Right renal cortex interstitium (tissue), 3 donors: ENCODE results near the gene NKD1. TPM values are rescaled to one million over a fixed set of nuclear protein-coding genes. Genes with fewer than 3 reads are reported as not detected.

ENCODE experiments used
- DNase-seq, 3 donors: peaks; one replicate each; pipeline ENCODE4 v3.0.0-alpha.2; 2013; ENCODE audit warnings: low read depth in 3 of 3, low spot score in 2 of 3
- polyA plus RNA-seq, 3 donors: library from polyadenylated mRNA; unstranded; fragments of 120-200 nt; gene quantifications; one replicate each; pipeline ENCODE4 v1.2.1, GENCODE V29; 2013; ENCODE audit not compliant: insufficient read length in 3 of 3

NKD1 gene
- polyA plus RNA-seq, 3 donors = 9.3 to 11.2 (median 10.4) TPM

DNA sequence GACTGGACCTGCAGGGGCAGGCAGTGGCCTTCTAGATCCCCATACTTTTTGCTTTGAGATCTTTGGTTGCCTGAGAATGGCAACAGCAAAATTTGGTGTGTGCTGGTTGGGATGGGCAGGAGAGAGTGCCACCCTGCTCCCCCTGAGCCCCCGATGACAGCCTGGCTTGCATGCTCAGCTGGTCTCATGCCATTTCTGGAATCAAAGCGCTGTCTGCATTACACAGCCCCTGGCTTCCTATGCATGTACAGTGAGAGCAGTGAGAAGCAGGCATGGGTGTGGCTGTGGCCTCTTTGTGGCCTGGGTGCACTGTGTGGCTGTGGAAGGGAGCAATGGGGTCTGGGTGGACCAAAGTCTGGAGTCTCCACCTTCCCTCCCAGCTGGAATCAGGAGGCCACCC is 47.7 kb downstream of the NKD1 start:
- DNase-seq = no peak

DNA sequence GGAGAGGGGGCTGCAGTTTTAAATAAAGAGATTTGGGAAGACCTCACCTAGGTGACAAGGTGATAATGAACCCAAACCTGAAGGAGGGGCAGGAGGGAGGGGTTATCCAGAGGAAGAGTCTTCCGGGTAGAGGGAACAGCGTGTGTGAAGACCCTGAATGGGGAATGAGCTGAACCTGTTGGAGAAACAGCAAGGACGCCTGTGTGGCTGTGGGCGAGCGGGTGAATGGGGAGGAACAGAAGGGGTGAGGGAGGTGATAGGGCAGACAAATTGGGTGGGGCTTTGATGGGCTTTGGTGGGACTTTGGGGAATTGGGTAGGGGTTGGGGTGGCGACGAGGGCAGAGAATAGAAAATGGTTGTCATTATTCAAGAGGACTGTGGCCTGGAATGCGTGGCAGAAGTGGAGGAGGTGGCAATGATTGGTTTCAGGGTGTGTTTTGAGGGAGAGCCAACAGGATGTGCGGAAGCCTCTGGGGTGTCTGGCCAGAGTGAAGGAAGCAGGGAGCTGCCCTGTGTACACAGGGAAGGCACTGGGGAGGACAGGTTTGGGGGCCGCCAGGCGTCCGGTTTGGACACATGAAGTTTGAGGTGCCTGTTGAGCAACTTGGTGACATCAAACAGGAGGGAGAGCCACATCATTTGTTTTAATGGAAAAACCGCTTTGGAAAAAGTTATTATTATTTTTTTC is 48.7 kb downstream of the NKD1 start:
- DNase-seq = no peak

DNA sequence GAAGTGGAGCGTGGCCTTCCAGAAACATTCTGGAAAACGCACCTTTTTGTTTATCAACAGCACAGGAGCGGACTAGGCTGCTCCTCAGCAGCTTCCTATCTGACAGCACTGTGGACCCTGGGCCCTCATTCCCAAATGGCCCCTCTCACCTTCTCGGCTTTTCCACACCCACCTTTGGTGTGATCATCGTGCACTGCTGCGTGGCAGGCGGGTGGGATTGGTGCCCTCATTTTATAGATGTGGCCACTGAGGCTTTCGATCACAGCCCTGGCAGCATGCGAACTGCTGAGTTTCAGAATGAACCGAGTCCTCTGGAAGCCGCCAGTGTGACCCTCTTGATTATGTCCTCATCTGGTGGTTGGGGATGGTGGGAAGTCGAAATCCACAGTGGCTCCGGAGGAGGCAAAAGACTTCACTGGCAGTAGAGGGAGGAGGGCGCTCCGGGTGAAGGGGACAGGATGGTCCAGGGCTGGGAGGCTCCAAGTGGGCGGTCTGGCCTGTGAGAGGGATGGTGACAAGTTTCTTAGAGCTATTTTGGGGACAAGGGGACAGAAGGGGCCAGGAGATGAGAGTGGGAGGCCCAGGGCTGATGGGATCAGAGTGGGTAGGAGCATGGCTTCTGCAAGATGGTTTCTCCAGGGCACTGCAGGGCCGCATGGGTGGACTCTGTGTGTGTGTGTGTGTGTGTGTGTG is 49.5 kb downstream of the NKD1 start:
- DNase-seq = no peak

DNA sequence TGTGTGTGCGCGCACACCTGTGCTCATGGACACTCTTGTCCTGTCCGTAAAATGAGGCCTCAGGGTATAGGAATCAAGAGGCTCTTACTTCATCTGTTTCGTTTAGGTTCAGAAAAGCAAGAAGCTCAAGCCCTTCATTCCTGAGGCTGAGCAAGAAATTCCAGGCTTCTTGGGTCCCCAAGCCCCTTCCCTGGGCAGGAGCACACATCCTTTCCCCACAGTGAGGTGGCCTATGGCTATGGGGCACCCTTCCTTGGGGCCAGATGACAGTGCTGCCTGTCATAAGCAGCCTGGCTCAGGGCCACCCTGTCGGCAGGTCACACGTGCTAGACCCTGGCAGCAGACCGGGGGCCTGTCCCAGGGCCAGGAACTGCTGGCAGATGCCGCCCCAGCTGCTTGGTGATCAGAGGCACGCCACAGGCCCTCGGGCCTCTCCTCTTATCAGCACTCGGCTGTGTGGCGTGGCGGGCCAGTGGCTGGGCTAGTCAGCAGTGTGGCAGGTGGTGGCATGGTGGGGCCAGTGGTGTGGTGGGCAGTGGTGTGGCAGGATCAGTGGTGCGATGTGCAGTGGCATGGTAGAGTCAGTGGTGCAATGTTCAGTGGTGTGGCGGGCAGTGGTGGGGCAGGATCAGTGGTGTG is 50.2 kb downstream of the NKD1 start:
- no peak for DNase-seq

DNA sequence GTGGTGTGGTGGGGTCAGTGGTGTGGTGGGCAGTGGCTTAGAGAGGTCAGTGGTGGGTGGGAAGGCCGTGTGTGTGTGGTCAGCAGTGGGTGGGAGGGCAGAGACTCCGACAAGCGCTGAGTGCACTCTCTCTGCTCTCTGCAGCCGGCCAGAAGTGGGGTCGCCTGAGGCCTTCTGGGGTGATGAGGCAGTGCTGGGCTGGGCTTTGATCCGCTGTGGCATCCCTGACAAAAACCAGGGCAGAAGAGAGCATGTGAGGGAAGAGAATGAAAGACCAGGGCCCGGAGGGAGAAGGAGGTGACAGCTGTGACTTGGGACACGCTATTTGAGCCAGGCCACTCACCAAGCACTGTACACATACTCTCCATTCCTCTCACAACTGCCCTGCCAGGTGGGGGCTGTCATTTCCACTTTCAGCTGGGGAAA is 50.8 kb downstream of the NKD1 start:
- DNase-seq = no peak

DNA sequence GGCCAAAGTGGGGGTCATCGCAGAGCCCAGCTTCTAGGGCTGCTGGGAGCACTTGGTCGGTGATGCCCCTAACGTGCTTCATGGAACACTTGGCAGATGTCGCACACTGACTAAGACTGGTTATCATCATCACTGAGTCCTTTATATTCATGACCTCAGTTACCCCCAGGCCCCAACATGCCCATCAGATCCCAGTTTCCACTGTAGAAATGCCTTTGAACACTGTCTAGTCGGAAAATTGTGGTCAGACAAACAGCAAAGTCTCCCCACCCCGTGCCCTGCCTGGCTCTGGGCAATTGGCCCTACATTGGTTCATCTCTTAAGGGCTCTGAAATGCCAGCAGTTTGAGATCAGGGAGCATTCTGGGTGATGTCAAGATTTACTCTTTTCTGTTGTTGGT is 51.3 kb downstream of the NKD1 start:
- no peak for DNase-seq

DNA sequence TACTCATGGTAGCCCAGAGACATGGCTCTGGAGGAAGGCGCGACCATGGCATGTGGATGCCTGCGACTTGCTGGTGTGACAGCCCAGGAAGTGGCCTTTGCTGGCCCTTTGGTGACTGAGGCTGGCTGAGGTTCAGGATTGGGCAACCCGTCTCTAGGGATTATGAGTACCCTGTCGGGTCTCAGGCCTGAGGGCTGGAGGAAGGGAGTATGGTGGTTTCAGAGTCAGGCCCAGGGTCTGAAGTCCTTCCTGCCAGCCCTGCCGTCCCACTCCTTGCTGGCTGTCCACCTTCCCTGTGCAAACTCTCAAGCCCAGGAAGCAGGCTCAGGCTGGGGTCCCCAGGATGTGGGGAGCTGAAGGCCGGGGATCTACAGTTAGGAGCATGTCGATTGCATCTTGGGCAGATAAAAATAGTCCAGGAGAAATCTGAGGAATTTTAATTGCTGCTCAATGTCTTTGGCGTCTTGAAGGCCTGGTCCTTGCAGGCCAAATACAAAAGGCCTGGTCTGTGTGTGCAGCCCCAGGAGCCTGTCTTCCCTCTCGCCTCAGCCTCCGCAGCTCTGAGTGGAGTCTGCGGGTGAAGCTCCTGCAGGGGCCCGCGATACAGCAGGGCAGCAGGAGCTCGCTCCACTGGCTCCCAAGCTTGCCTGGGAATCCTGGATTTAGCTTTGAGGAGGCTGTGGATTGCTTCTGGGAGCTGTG is 52.5 kb downstream of the NKD1 start:
- DNase-seq = no peak

DNA sequence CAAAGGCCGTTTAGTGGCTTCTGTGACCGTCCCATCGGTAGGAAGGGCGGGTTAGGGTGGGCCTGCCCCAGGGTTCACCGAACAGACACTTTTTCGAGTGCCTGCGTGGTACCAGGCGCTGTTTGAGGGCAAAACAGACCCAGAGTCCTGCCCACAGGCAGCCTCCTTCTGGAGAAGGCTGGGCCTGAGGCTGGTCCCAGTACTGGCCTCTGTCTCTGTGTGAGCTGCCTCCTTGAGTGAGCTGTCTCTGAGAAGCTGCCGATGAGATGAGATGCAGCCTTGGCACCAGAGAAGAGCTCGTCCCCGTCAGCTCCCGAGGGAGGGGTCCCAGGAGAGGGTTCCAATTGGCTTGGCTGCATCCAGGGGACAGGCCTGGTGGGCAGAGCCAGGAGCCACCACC is 53.1 kb downstream of the NKD1 start:
- DNase-seq = no peak

DNA sequence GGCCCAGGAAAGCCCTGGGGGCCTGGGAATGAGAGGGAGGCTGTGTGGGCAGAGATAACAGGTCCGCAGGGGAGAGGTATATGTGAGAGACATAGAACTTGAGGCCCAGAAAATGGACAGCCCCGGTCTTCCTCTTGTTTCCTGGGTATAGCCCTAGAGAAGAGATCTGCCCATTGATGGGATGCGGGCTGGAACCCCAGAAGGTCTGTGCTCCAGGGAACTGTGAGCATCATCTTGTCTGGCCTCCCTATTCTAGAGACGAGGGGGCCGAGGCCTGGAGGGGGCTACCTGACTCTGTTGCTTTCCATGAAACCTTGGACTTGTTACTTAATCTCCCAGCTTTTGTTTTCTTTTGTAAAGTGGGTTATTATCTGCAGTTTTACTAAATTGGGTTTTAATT is 53.9 kb downstream of the NKD1 start:
- DNase-seq = no peak

DNA sequence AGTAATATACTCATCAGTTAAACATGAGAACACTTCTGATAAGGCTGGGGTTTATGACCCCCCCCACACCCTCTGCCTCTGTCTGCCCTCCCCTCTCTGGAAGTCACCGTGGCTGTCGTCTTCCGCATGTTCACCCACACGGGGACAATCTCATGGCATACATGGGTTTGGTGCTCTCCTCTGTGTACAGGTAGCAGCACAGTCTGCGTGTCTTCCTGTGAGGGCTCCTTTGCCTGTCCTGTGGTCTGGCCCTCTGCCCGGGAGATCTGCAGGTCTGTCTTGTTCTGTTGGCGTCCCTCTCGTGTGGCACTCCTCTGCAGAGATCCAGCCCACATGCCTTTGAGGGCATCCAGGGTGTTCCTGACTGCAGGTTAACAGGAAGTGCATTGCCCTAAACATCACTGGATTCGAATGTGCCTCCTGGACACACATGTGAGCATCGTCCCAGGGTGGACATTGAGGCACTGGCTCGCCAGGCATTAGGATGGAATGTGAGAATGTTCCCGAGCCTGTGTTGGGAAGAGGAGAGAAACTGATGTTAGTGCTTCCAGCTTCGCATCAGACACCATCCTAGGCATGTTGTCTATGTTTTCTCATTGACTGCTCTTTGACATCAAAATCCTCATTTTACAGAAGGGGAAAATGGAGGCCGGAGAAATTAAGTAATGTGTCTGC is 54.5 kb downstream of the NKD1 start:
- DNase-seq = no peak

DNA sequence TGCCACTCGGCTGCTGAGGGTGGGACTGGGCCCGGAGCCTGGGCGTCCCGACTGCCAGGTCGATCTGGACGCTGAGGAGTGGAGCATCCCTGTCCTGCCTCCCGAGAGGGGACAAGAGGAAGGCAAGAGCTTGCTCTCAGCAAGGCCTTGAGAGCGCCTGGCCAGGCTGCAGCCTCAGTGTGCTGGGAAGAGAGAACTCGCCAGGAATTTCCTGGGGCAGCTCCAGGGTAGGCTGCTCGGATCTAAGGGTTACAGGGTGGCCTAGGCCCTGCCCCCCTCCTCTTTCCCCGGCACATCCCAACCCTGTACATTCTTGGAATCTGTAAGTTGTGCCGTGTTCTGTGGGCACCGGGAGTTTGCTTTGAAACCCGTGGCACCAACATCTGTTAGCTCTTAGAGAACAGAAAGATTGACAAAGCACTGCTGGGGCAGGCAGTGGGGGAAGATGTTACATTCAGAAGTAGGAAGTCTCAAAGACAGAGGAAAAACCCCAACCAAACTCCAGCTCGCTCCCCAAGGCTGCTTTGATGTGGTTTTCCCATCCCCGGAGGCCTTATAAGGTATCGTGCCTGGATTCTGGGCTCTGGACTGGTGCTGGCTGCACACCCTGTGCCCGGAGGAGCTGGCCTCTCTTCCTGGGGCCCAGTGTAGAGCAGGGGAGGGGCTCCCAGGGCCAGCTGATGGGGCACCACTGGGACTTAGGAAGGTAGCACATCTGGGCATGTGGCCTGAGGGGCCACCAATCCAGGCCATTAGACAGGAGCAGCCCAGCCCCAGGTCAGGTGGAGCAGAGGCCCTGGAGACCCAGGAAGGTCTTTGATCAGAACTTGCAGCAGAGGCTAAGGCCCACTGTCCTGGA is 55.2 kb downstream of the NKD1 start:
- no peak for DNase-seq

DNA sequence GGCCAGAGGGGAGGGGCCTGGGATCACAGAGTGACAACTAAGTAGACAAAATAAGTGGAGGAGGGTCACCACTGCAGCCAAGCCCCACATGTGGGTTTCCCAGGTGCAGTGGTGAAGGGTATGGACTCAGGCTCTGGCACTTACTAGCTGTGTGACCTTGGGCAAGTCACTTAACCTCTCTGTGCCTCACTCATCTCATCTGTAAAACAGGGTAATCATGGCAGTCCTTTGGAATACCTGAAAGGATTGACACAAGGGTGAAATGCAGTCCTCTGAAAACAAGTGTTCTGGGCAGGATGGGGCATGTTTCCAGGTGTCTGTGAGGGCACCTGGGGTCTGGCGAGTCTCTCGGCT is 55.8 kb downstream of the NKD1 start:
- DNase-seq = no peak

DNA sequence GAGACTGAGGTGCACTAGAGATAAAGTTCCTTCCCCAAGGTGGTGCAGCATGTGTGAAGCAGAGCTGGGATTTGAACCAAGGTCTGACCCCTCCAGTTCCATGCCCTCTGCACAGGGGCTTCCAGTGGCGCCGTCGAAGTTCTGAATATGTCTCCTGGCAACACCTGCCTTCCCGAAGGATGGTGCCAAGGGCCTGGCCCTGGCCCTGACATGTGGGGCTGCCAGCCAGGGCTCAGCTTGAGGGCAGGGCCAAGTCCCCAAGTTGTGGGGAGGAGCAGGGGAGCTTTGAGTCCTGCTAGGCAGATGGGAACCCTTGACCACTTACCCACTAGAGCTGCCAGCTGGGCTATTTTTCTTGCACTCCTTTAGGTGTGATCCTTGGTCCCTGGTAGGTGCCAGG is 56.4 kb downstream of the NKD1 start:
- DNase-seq = no peak

DNA sequence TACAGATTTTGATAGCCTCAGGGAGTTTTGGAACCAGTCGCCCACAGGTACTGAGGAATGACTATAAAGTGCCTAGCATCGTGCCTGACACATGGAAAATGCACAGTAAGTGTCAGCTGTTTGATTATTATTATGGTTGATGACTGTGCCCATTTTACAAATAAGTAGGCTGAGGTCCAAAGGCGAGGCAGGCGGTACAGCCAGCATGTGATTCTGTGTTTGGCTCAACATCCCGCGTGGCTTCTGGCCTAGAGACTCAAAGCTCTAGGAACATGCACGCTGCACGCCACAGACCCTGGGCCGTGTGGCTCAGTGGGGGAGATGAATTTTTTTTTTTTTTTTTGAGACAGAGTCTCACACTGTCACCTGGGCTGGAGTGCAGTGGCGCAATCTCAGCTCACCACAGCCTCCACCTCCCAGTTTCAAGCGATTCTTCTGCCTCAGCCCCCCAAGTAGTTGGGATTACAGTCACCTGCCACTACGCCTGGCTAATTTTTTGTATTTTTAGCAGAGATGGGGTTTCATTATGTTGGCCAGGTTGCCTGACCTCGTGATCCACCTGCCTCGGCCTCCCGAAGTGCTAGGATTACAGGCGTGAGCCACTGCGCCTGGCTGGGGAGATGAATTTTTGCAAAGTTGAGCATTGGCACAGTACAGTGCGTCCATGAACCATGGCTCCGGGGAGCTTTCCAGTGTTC is 57.7 kb downstream of the NKD1 start:
- DNase-seq = no peak

DNA sequence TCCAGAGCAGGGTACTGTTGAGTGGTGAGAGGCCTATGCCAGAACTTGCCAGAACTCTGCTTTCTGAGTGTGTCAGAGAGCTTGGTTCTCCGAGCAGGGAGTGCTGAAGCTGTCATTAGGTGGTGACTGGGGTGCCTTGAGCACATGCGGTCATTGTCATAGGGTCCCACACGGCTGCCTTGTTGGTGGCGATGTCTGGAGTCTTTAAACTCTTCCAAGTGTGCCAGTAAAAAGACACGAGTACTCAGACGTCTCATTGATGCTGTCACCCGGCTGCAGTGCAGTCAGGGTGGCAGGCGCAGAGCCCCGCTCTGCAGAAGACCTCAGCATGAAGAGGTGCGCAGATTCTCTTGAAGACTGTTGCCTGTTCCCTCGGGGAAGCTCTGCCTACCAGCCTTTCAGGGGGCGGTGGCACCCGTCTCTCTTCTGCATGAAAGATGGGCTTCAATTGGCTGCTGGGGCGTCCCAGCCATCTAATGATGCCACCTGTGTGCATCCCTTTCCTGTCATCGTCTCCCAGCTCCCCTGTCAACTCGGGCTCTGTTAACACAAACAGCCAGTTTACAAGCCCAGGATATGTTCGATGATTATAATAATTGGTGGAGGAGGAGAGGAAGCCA is 58.3 kb downstream of the NKD1 start:
- DNase-seq = no peak

DNA sequence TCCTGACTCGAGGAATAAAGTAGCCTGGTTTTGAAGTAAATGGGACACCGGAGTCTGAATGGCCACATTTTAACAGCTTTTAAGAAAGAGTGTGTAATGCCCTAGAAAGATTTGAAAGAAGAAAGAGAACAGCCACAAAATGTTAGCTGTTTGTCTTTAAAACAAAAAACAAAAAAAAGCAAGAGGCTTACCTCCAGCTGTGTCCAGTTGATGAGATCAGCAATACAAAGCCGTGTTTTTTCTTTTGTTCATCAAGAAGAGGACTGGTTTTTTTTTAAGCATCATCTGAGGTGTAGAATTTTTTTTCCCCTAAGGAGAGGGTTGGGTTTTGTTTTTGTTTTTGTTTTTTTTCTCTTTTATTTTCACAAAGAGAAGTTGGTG is 58.8 kb downstream of the NKD1 start:
- no peak for DNase-seq

DNA sequence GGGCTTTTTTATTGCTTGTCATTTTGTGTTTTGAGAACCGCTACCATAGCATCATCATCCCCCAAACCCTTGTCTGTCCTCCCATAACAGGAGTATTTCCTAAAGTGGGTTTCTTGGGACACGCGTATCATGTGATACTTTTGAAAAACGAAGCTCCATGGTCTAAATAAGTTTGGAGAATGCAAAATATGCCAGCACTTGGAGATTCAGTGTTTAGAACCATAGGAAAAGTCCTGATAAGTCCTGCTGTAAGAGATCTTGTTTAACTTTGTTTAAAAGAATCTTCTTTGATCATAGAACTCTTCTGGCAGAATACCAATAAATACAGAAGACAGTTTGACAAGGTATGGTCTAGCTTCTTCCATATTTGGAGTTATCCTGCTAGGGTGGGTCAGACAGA is 59.3 kb downstream of the NKD1 start:
- no peak for DNase-seq

DNA sequence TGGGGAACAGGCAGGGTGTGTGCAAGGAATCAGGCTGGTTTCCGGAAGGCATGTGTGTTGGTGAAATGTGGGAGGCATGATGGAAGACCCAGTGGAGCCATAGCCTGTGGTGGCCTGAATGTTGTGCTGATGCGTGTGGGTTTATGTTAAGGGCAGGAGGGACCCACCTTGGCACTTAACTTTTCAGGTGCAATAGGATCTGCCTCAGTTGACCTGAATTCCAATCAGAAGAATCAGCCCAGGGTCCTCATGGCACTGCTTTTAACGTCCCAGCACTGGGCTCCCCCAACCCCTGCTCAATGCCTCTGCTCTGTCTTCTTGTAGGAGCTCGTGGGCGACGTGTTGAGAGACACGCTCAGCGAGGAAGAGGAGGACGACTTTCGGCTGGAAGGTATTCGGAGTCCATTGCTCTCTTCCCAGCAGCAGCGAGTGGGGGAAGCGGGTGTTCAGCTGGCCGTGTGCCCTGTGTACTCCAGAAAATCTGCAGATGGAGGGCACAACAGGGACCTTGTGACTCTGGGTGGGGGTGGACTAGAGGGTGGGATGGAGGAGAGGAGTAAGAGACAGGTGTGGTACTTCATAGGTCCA is 59.9 kb downstream of the NKD1 start:
- no peak for DNase-seq

DNA sequence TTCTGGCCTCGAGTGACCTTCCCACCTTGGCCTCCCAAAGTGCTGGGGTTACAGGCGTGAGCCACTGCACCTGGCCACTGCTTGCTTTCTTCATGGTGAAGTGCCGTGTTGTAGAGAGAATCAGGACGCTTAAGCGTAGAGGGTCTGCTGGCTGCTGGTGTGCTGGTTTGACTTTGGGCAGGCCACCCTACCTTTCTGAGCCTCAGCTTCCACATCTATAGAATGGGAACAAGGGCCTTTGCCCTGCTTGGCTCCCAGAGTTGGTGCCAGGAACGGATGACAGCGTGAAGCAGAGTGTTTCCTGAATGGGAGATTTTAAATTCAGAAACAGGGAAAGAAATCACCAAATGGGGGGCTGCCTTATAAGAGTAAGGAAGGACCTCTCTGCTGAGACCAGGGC is 60.9 kb downstream of the NKD1 start:
- DNase-seq = no peak
